Measurements from ENCODE around the gene ABHD5. TPM values are rescaled to one million over a fixed set of nuclear protein-coding genes. Genes with fewer than 3 reads are reported as not detected.
"Not testable (repeated sequence)": the region's sequence is repeated elsewhere in the genome, so short reads cannot be mapped to it uniquely, and the experiment has no call there.

ABHD5 gene
- total and polyA plus RNA-seq, 2 of the 8 experiments (the other 6 are each of a cell fraction or from before 2014, with no cell fraction given): 10.5 to 16.4 TPM

- CTCF ChIA-PET (ENCODE audit: partially characterized antibody); H2BK20ac ChIP-seq (ENCODE audit: low read length); H3K18ac ChIP-seq (ENCODE audit: extremely low read depth, low read length); FAIRE-seq; POLR2A ChIA-PET (ENCODE audit: partially characterized antibody); DNase-seq (ENCODE audit: low read depth in 1 of 2, low spot score in 2 of 2); H3K56ac ChIP-seq (replicated peaks; ENCODE audit: insufficient read length, low read depth, low read length); H2BK120ac ChIP-seq (replicated peaks; ENCODE audit: low read depth, low read length); H4K8ac ChIP-seq (ENCODE audit: extremely low read depth, insufficient read depth, low read length); H3K9me3 ChIP-seq (ENCODE audit: insufficient read depth in 2 of 2, low read depth in 1 of 2, low read length in 1 of 2); H3K9ac ChIP-seq (replicated peaks in 1 of 4; ENCODE audit: extremely low read depth in 1 of 4, low read depth in 3 of 4, low read length in 3 of 4); H3K23me2 ChIP-seq (ENCODE audit: low read depth, low read length); H2AFZ ChIP-seq (ENCODE audit: low read length); H3K4ac ChIP-seq (replicated peaks; ENCODE audit: insufficient read length, low read depth, low read length); H3K79me1 ChIP-seq (ENCODE audit: low read depth, low read length); H3K36me3 ChIP-seq (ENCODE audit: control insufficient read depth in 2 of 4, insufficient read depth in 4 of 4, low read length in 3 of 4); H3K4me1 ChIP-seq (replicated peaks in 1 of 4; ENCODE audit: control insufficient read depth in 3 of 4, insufficient read depth in 4 of 4, low read length in 3 of 4); H4K20me1 ChIP-seq (replicated peaks in 1 of 2; ENCODE audit: control insufficient read depth in 1 of 2, insufficient read depth in 2 of 2, low read length in 2 of 2); H3K14ac ChIP-seq (ENCODE audit: insufficient read length); H2BK15ac ChIP-seq (ENCODE audit: low read length); H2AK5ac ChIP-seq (ENCODE audit: low read depth, low read length); H3K4me2 ChIP-seq (ENCODE audit: insufficient read depth in 1 of 2, low read depth in 2 of 2, low read length in 2 of 2); H3K27me3 ChIP-seq (replicated peaks in 1 of 4; ENCODE audit: control insufficient read depth in 3 of 4, extremely low read depth in 1 of 4, insufficient read depth in 3 of 4, low read length in 3 of 4); H3K4me3 ChIP-seq (ENCODE audit: extremely low read depth in 1 of 4, insufficient read depth in 2 of 4, low read depth in 3 of 4, low read length in 4 of 4); H2BK12ac ChIP-seq (ENCODE audit: low read depth, low read length); H3K23ac ChIP-seq (ENCODE audit: insufficient read length); H3K79me2 ChIP-seq (ENCODE audit: control insufficient read depth in 1 of 2, insufficient read depth in 2 of 2, low read length in 2 of 2); H4K91ac ChIP-seq (replicated peaks; ENCODE audit: insufficient read length, low read length); H3K27ac ChIP-seq (ENCODE audit: low read depth, low read length); H2BK5ac ChIP-seq (ENCODE audit: low read depth, low read length); H4K5ac ChIP-seq (ENCODE audit: insufficient read length, low read depth, low read length): not testable (repeated sequence)
- WGBS, 2 experiments (ENCODE audit: extremely low coverage in 1 of 2, insufficient coverage in 1 of 2, insufficient read length in 1 of 2, insufficient replicate concordance in 2 of 2, low coverage in 1 of 2, low lambda C conversion rate in 2 of 2, missing lambda C conversion rate in 1 of 2): 89% methylated on average over 2 of the region's 3 CpGs; no CpG with 5 or more reads in 1 of the 2 experiments
Observed at GRCh38 chr3:43665011-43665410, 25.7 kb upstream of the ABHD5 start.
